Esophagus squamous epithelium (tissue), 4 donors: ENCODE data around the gene CCR1.

ENCODE experiments used
- CTCF ChIP-seq, 6 experiments: fragments of 450-650 bp in 4 of 6; fragments of 200-600 bp in 2 of 6; sonication (generic) in 2 of 6; IDR thresholded peaks; one replicate each; pipeline ENCODE4 v1.5.1; 2016 to 2019; ENCODE audit warnings: antibody characterized with exemption in 6 of 6, mild to moderate bottlenecking in 4 of 6, moderate library complexity in 4 of 6
- POLR2A ChIP-seq, 4 donors: fragments of 450-650 bp; IDR thresholded peaks; one replicate each; pipeline ENCODE4 v1.6.1; 2017; ENCODE audit warnings: antibody characterized with exemption in 4 of 4, mild to moderate bottlenecking in 4 of 4, moderate library complexity in 3 of 4

DNA sequence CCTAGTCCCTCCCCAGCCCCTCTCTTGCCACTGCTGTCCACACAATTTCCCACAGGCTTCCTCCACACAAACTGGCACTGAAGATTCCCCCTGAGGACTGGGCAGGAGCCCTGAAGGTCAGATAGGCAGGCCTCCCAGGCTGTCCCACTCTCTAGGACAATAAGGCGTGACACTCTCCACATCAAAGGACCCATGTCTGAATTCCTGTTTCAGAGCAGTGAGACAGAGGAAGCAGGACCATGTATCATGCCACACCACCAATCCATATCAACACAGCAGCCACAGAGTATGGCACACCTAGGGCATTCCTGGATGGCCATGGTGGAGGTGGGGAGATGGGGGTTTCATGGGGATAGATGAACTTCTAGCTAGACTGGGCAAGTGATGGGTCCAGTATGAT lies 13.8 kb upstream of the CCR1 start:
- TF ChIP-seq CTCF (IDR thresholded peaks at IDR 0.05) = no peak
- TF ChIP-seq POLR2A (IDR thresholded peaks at IDR 0.05) = no peak
